NCI-H1694 (cell line): ENCODE results near the gene TREX2.

ENCODE experiments used
- DNase-seq: peaks from one replicate; lab custom pipeline; 2025; lab: John Stamatoyannopoulos, UW

TREX2 gene

GRCh38 chrX:153456161-153456560 is 10.3 kb upstream of the TREX2 start:
- DNase-seq = peak; percentile 3

GRCh38 chrX:153455571-153455970 is 9.7 kb upstream of the TREX2 start:
- no peak for DNase-seq

DNA sequence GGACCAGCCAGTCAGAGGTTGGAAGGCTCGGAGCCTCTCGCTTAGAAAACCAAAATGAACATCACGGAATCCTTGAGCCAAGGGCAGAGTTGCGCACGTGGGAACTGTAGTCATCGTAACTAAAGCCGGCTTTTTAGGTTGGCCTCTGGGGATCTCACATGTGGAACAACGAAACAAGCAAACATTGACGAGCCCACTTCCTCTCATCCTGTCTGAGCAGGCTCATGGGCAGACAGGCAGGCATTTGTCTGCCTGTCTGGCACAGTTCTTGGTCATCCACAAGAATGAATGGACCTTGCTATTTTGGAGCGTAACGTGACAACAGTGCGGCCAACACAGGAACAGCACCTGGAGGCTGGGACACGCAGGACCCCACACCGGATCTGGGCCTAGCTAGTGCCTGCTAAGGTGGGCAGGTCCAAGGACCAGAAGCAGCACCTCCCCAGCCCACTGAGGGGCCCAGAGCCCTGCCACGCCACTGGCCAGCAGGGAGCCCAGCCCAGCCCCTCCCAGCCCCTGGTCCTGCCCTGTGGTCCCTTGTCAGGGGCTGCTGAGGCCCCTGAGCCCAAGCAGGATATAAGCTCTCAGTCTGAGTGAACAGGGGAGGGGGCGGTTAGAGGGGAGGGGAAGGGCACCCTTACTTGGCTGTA is 9.2 kb upstream of the TREX2 start:
- no peak for DNase-seq

DNA sequence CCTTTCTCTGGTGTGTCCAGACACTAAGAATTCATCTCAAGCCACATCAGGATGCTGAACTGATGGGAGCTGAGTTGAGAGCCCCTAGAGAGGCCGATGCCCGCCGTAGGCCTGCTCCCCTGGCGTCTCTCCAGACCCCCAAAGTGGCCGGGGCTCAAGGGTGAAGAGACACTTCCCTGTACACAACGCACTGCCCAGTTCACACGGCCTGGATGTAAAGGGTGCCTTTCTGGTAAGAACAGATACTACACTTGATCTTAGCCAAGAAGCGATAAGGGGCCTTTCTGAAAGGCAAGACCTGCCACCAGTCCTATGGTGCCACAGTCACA is 5.1 kb upstream of the TREX2 start:
- DNase-seq = no peak

GRCh38 chrX:153450114-153450948 is 4.5 kb upstream of the TREX2 start:
- DNase-seq = no peak

DNA sequence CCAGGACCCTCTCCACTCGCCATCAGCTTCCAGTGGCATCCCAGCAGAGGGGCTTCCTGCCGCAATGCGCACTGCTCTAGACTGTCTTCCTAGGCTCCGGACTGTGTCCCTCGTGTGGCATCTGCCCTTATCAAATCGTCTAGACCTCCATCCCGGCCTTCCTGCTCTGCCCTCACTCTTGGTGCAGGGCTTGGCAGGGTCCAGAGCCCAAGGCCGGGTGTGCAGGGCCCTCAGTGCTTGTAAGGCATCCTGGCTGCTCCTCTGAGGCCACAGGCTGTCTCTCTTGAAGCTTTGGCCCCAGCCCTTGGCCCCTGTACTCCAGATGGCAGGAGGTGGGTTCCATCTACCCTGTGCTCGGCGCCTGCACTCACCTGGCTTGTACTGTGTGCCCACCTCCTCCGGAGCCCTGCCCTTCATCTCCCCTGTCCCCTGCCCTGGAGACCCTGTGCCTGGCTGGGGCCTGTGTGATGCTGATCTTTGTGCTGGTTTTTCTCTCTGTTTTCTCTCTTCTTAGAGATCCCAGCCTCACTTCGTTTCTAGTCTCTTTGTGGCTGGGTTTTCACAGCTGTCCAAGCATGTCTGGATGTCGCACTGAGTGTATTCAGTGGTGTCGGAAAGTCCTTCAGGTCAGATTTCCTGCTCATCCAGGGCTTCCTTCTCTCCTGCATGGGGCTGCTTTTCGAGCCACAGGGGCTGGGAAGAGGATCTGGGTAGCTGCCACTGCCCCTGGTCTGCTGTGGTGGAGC is 3.7 kb upstream of the TREX2 start:
- DNase-seq = no peak

DNA sequence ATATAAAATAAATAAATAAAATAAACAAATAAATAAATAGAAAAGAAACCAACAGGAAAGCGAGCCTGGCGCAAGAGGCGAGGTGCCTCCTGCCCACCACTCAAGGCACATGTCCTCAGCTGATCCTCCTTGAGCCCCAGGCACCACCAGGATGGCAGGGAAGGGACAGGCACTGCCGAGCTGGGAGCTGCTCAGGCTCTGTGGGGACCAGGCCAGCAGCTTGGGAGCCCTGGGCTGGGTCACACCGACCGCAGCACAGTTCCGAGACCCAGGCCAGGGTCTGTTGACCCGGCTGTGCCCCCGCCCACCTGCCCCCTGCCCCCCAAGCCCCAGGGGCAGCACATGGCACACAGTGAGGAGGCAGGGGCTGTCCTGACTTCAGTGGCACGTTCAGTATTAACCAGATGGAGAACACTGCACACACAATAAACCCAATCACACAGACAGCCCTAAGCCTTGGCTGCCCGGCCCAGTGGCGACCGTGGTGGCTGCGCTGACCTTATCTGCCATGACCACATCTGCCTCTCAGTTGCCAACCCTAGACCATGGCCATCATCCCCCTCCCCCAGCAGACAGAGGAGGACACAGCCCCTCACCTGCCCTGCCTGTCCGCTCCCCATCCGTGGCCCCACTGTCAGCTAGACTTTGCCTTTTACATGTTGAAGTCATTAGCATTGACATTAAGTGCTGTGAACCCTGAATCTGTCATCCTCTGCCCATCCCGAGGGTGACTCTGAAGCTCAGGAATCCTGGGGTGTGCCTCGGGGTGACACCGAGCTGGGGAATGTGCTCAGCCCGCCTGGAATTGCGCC is 2.9 kb upstream of the TREX2 start:
- DNase-seq = no peak

GRCh38 chrX:153447581-153447960 is 1.7 kb upstream of the TREX2 start:
- DNase-seq = no peak

DNA sequence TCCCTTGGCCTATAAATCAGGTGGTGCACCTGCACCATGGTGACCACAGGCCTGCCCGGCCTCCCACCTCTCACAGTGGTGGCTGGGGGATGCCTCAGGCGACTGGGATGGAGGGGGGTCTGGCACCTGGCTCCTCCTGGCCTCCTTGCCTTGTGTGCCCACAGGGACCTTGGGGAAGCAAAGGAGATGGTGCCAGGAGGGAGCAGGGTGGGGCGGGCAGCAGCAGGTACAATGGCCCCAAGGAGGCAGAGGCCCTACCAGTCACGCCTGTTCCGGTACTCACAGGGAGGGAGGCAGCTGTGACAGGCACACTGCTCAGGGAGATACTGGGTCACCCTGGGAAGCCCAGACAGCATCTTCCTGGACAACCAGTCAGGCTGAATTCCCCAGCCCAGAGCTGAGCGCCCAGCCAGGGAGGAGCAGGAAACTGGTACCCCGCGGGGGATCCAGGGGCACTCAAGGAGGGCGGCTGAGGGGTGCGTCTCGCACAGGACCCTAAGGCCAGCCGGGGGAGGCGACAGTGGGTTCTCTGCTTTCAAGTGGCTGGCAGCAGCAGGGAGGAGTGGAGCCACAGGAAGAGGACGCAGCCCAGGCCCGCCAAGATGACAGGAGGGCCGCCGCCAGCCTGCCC is 1.2 kb upstream of the TREX2 start:
- no peak for DNase-seq

GRCh38 chrX:153446636-153446936 is 730 bp upstream of the TREX2 start:
- DNase-seq = no peak

GRCh38 chrX:153445106-153445855 is 575 bp downstream of the TREX2 start:
- DNase-seq = no peak

GRCh38 chrX:153444333-153445011 is 1.4 kb downstream of the TREX2 start:
- DNase-seq = no peak

- no peak for DNase-seq
Measured at GRCh38 chrX:153443476-153444332, 2.2 kb downstream of the TREX2 start.

- no peak for DNase-seq
Measured at GRCh38 chrX:153442463-153442862, 3.4 kb downstream of the TREX2 start.

GRCh38 chrX:153441981-153442380 is 3.9 kb downstream of the TREX2 start:
- DNase-seq = no peak

DNA sequence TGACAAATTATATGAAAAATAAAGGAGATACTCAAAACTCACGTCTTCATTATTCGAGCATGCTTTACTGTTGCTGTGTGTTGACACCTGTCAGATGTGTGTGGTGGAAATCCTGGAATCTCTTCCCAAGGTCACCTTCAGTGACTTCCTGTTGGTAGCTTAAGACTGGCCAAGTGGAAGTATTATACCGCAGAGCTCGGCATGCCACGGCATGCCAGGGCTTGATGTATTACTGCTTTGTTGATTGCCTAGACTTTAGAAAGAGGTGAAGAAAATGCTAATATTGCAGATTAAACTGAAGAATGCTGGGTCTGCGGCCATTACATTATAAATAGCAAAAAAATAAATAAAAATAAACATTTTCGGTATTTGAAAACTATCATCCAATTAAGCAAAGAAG is 4.6 kb downstream of the TREX2 start:
- DNase-seq = no peak

DNA sequence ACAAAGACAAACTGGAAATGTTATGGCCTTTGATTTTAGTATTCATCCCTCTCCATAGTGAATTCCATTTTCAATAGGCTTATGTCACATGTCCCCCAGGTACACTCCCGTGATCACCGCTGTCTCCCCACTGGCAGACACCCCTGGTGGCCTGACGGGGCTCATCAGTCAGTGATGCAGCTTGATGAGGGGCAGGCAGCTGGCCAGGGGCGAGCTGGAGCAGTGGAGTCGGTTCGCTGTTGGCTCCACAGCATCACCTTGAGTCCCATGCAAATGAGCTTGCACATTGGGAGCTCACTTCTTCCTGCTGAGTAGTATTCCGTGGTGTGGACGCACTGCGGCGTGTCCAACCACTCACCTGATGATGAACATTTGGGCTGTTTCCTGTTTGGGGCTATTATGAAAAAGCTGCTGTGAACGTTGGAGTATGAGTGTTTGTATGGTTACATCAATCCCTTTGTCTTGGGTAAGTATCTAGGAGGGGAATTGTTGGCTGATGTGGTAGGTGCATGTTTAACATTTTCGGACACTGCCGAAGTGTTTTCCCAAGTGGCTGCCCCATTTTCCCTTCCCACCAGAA is 5.2 kb downstream of the TREX2 start:
- no peak for DNase-seq

GRCh38 chrX:153439977-153440376 is 5.9 kb downstream of the TREX2 start:
- DNase-seq = no peak

- peak; percentile 26 for DNase-seq
Measured at GRCh38 chrX:153438532-153438931, 7.3 kb downstream of the TREX2 start.
